ENCODE data around the gene SLC22A1. TPM values are rescaled to one million over a fixed set of nuclear protein-coding genes. Genes with fewer than 3 reads are reported as not detected.

The SLC22A1 gene
- total RNA-seq, 1 experiment from 2014 or later: 0.98 TPM

DNA sequence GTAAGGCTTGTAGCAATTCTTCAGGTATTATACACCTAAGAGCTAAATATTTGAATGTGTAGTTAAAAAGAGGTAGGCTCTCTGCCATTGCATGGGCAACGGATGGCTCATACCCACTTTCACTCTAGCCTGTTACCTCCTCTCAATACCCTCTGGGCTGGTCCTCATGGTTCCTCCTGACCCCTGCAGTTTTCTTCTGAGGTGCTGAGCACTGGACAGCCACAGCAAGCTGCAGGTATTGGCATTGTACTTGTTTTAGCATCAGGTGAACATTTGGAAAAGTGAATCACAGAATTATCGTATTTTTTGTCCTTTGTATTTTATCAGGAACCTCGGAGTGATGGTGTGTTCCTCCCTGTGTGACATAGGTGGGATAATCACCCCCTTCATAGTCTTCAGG, 32.9 kb downstream of the SLC22A1 start:
- BruUV-seq (replicated peaks): no TSS peak
- in situ Hi-C loops (cut with HindIII; ENCODE audit: low pct_unique_long_range_greater_than_20kb, low sequenced_read_pairs): no loop called here
- DNase-seq (ENCODE audit: low read depth, low spot score): no peak
- no peak overlapping the region for H3K4me3 ChIP-seq (ENCODE audit: low read depth in 2 of 2, low read length in 2 of 2)
- TF ChIP-seq TCF7L2 (IDR thresholded peaks at IDR 0.05; ENCODE audit: low read depth, low read length) (no peak), POLR2AphosphoS5 (IDR thresholded peaks at IDR 0.05; ENCODE audit: low read depth, low read length) (no peak), SIN3A (IDR thresholded peaks at IDR 0.05; ENCODE audit: borderline replicate concordance, insufficient read depth, low read depth, low read length) (no peak)
- TF ChIP-seq, protein P1, sequence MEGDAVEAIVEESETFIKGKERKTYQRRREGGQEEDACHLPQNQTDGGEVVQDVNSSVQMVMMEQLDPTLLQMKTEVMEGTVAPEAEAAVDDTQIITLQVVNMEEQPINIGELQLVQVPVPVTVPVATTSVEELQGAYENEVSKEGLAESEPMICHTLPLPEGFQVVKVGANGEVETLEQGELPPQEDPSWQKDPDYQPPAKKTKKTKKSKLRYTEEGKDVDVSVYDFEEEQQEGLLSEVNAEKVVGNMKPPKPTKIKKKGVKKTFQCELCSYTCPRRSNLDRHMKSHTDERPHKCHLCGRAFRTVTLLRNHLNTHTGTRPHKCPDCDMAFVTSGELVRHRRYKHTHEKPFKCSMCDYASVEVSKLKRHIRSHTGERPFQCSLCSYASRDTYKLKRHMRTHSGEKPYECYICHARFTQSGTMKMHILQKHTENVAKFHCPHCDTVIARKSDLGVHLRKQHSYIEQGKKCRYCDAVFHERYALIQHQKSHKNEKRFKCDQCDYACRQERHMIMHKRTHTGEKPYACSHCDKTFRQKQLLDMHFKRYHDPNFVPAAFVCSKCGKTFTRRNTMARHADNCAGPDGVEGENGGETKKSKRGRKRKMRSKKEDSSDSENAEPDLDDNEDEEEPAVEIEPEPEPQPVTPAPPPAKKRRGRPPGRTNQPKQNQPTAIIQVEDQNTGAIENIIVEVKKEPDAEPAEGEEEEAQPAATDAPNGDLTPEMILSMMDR (IDR thresholded peaks at IDR 0.05): no peak
- TF ChIP-seq, protein P2, sequence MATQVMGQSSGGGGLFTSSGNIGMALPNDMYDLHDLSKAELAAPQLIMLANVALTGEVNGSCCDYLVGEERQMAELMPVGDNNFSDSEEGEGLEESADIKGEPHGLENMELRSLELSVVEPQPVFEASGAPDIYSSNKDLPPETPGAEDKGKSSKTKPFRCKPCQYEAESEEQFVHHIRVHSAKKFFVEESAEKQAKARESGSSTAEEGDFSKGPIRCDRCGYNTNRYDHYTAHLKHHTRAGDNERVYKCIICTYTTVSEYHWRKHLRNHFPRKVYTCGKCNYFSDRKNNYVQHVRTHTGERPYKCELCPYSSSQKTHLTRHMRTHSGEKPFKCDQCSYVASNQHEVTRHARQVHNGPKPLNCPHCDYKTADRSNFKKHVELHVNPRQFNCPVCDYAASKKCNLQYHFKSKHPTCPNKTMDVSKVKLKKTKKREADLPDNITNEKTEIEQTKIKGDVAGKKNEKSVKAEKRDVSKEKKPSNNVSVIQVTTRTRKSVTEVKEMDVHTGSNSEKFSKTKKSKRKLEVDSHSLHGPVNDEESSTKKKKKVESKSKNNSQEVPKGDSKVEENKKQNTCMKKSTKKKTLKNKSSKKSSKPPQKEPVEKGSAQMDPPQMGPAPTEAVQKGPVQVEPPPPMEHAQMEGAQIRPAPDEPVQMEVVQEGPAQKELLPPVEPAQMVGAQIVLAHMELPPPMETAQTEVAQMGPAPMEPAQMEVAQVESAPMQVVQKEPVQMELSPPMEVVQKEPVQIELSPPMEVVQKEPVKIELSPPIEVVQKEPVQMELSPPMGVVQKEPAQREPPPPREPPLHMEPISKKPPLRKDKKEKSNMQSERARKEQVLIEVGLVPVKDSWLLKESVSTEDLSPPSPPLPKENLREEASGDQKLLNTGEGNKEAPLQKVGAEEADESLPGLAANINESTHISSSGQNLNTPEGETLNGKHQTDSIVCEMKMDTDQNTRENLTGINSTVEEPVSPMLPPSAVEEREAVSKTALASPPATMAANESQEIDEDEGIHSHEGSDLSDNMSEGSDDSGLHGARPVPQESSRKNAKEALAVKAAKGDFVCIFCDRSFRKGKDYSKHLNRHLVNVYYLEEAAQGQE (IDR thresholded peaks at IDR 0.05; ENCODE audit: insufficient read depth in 1 of 2, low read depth in 2 of 2, low read length in 1 of 2): no peak
- no peak overlapping the region for H3K27ac ChIP-seq (ENCODE audit: low read length)
- intact Hi-C loops (cut with micrococcal nuclease; ENCODE audit: unreplicated experiment): no loop called here
- CTCF ChIA-PET: no interaction called here
- no peaks in the 10 kb centered on the region for H3K27me3 ChIP-seq (ENCODE audit: control insufficient read depth, insufficient read depth, low read length)
- ATAC-seq: no peak
- no peaks in the 10 kb centered on the region for H3K4me1 ChIP-seq (ENCODE audit: control insufficient read depth, insufficient read depth, low read length)
- H3K36me3 ChIP-seq (ENCODE audit: control insufficient read depth, insufficient read depth, low read length): no peaks in the 10 kb centered on the region; the same call in 1 of the 2 replicates
- POLR2A ChIA-PET: no interaction called here
- no peaks in the 10 kb centered on the region for H3K9me3 ChIP-seq (ENCODE audit: control insufficient read depth, insufficient read depth, low read depth, low read length)

DNA sequence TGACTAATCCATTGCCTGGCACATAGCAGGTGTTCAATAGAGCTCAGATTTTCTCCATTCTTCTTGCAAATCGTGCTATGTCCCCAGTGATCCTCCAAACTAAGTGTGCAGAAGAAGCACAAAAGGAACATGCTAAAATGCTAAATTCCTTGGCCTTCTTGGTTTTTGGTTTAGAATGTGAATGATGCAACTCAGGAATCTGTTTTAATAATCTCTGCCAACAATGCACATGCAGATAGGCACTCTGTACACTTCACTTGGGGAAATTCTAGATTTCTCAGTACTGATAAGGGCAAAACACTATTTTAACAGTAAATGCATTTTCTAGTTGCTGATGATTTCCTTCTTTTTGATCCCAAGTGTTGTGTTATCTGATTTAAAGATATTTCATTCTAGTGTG, 35.2 kb downstream of the SLC22A1 start:
- Histone ChIP-seq H3K4me3 (ENCODE audit: low read depth in 2 of 2, low read length in 2 of 2) (no peak overlapping the region), H3K27ac (ENCODE audit: low read length) (no peak overlapping the region), H3K9me3 (ENCODE audit: control insufficient read depth, insufficient read depth, low read depth, low read length) (no peaks in the 10 kb centered on the region), H3K27me3 (ENCODE audit: control insufficient read depth, insufficient read depth, low read length) (no peaks in the 10 kb centered on the region), H3K4me1 (ENCODE audit: control insufficient read depth, insufficient read depth, low read length) (no peaks in the 10 kb centered on the region), H3K36me3 (ENCODE audit: control insufficient read depth, insufficient read depth, low read length) (no peaks in the 10 kb centered on the region)
- TF ChIP-seq TCF7L2 (IDR thresholded peaks at IDR 0.05; ENCODE audit: low read depth, low read length) (no peak), POLR2AphosphoS5 (IDR thresholded peaks at IDR 0.05; ENCODE audit: low read depth, low read length) (no peak), SIN3A (IDR thresholded peaks at IDR 0.05; ENCODE audit: borderline replicate concordance, insufficient read depth, low read depth, low read length) (no peak)
- TF ChIP-seq, protein P2 (IDR thresholded peaks at IDR 0.05; ENCODE audit: insufficient read depth in 1 of 2, low read depth in 2 of 2, low read length in 1 of 2): no peak
- TF ChIP-seq, protein P1 (IDR thresholded peaks at IDR 0.05): no peak
- in situ Hi-C loops (cut with HindIII; ENCODE audit: low pct_unique_long_range_greater_than_20kb, low sequenced_read_pairs) (no loop called here), intact Hi-C loops (cut with micrococcal nuclease; ENCODE audit: unreplicated experiment) (no loop called here)
- no peak for ATAC-seq
- ChIA-PET POLR2A (no interaction called here), CTCF (no interaction called here)
- DNase-seq (ENCODE audit: low read depth, low spot score): no peak
- BruUV-seq (replicated peaks): no TSS peak

All from Panc1 (cell line).